Activated CD4-positive, alpha-beta T cell treated with anti-CD3 and anti-CD28 coated beads, Interleukin-10, Interleukin-2, amounts not matched to agents 100 ng/mL and 50 ng/mL, durations not matched to agents 16 hours and 8 hours (primary cell): ENCODE measurements around the gene MRLN.
"Not testable (repeated sequence)": the region's sequence is repeated elsewhere in the genome, so short reads cannot be mapped to it uniquely, and the experiment has no call there.

Experiments used
- DNase-seq: peaks from one replicate; pipeline ENCODE4 v3.0.0-alpha.2; 2020

The MRLN gene

GRCh38 chr10:59744762-59745161 lies 8.5 kb downstream of the MRLN start:
- DNase-seq = not testable (repeated sequence)

DNA sequence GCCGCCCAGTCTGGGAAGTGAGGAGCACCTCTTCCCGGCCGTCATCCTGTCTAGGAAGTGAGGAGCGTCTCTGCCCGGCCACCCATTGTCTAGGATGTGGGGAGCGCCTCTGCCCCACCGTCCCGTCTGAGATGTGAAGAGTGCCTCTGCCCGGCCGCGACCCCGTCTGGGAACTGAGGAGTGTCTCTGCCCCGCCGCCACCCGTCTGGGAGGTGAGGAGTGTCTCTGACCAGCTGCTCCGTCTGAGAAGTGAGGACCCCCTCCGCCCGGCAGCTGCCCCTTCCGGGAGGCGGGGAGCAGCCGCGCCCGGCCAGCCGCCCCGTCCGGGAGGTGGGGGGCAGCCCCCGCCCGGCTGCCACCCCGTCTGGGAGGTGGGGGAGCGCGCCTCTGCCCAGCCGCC lies 9.1 kb downstream of the MRLN start:
- DNase-seq = not testable (repeated sequence)

DNA sequence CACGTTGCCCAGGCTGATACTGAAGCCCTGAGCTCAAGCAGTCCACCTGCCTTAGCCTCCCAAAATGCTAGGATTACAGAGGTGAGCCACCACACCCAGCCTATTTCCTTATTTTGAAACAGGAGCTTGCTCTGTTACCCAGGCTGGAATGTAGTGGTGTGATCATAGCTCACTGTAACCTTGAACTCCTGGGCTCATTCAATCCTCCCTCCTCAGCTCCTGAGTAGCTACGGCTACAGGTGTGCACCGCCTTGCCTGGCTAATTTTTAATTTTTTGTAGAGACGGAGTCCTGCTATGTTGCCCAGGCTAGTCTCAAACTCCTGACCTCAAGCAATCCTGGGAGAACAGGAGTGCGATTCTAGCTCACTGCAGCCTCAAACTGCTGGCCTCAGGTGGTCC lies 11.7 kb downstream of the MRLN start:
- DNase-seq = no peak

GRCh38 chr10:59741048-59741447 lies 12.2 kb downstream of the MRLN start:
- no peak for DNase-seq

DNA sequence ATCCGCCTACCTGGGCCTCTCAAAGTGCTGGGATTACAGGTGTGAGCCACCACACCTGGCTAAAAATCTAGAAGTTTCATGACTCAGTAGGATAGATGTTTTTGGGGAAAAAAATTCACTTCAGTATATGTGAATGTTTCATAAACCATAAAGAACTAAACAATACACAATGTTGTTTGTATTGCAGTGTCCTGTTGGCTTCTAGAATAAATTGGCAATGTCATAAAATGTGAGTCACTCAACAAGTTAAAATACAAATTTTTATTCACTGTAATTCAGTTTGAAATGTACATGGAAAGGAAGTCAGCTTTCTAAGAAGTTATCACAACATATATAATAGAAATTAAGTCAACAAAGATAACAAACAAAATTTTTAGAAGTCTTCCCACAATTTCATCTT lies 16.5 kb downstream of the MRLN start:
- no peak for DNase-seq

DNA sequence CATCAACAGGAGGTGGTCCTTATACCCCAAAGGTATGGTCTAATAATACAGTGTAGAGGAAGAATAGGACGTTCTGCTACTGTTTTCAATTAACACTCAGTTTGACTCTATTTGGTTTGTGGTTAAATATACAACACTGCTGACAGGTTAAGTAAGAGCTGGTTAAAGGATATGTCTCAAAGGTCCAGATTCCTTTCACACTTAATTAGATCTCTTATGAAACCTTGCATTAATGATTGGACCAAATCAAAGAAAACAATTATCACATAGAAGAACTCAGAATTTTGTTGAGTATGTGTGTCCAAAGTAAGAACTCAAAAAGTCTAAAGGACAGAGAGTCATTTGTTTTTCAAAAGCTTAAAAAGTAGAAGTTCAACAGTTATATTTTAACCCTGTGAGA lies 18.0 kb downstream of the MRLN start:
- DNase-seq = no peak

- no peak for DNase-seq
Measured at GRCh38 chr10:59734014-59734462, 19.2 kb downstream of the MRLN start.

GRCh38 chr10:59733321-59734013 lies 19.8 kb downstream of the MRLN start:
- DNase-seq = not testable (repeated sequence)

GRCh38 chr10:59732849-59733248 lies 20.4 kb downstream of the MRLN start:
- DNase-seq = not testable (repeated sequence)

GRCh38 chr10:59729167-59729566 lies 24.1 kb downstream of the MRLN start:
- not testable (repeated sequence) for DNase-seq

- DNase-seq = no peak
Measured at GRCh38 chr10:59724098-59724938, 28.9 kb downstream of the MRLN start.

- no peak for DNase-seq
Measured at GRCh38 chr10:59720377-59720776, 32.9 kb downstream of the MRLN start.

DNA sequence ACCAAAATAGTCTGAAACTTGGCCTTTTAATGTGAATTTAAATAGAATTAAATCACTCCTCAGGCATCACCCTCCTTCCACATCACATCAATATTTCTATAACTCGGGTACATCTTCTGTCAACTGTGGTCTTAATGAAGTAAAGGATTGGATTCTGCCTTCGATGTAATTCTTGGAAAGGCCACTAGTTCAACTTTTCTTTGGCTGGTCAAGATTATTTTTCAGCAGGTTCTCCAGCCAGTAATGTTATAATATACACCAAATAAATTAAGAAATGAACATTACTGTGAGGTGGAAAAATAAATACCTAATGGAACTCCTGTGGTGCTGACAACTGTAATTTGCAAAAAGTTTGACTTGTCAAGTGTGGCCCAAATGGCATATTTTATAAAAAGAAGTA lies 33.9 kb downstream of the MRLN start:
- DNase-seq = no peak

DNA sequence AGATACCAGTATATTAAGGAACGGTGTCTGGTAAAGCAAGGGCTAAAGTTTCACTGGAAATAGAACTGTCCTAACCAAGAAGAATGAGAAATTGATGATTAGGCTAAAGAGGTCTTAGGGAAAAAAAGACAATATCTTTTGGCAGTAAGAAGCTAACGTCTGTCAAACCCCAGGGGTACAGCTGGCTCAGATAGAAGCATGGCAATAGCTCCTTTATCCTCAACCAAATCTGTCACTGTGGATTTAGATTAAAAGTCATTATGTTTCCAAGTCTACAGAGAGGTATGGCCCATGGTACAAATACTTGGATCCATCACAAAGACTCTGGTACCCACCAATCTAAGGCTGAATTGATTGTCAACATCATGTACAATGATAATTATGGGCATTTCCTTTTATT lies 35.0 kb downstream of the MRLN start:
- no peak for DNase-seq

GRCh38 chr10:59713196-59713821 lies 39.9 kb downstream of the MRLN start:
- no peak for DNase-seq

DNA sequence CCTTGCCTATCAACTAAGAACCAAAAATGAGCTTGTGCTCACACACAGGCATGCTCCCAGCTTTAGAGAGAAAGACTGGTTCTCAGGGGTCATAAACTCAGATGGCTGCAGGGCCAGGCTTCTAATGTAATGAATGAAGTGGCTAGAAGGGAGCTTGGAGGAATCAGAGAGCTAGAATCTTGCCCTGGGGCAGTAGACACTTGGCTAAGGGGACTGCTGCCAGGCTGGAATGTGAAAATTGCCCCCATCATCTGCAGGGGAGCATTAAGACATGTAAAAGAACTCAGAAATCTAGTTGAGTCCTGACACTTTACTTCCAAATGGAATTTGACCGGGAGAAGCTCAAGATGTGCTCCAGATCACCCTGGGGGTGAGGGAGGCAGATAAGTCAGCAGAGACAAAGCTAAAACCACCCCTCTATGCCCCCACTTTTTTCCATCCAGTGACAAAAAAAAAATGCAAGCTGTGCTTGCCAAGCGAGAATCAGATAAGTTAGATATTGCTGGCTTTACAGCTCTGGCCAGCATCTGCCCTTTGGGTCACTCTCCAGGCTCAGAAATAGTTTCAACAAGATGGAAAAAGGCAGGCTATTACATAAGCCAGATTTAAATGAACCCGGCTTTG lies 41.3 kb downstream of the MRLN start:
- DNase-seq = no peak

DNA sequence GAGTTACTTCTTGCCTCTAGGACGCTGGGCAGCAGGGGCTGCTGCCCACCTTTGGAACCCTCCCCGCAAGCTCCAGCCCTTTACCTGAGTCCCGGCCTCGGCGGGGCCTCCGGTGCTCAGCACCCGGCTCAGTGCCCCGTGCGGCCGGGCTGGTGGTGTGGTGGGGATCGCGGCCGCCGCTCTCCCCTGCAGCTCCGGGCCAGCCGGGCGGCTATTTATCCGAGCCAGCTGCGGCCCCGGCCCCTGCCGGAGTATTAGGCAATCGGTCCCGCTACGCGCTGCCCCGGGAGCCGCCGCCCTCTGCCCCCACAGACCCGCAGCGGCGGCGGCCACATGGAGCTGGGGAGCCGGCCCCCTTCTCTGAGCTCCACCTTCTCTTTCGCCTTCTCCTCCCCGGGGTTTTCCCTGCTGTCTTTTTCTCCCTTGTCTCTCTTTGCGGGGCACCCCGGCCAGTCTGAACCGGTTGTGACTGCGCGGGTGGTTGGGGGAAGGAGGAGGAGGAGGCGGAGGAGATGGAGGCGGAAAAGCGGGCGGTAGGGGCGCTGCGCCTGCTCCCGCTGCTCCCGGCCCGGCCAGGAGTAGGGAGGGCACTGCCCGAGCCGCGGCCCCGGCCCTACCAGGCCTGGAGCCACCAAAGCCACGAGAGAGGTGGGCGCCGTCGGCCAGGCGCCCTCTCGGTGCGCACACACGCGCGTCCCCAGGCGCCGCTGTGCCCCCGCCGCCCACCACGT lies 43.7 kb downstream of the MRLN start, which contains the start of gene SLC16A9:
TSS of gene SLC16A9 (minus strand) at position 456 of the 731 bp plus-strand sequence. CDS start 25,559 bp downstream, outside the sequence.
- peak; percentile 90 for DNase-seq

GRCh38 chr10:59708816-59709394 lies 44.4 kb downstream of the MRLN start:
- DNase-seq = peak; percentile 34

DNA sequence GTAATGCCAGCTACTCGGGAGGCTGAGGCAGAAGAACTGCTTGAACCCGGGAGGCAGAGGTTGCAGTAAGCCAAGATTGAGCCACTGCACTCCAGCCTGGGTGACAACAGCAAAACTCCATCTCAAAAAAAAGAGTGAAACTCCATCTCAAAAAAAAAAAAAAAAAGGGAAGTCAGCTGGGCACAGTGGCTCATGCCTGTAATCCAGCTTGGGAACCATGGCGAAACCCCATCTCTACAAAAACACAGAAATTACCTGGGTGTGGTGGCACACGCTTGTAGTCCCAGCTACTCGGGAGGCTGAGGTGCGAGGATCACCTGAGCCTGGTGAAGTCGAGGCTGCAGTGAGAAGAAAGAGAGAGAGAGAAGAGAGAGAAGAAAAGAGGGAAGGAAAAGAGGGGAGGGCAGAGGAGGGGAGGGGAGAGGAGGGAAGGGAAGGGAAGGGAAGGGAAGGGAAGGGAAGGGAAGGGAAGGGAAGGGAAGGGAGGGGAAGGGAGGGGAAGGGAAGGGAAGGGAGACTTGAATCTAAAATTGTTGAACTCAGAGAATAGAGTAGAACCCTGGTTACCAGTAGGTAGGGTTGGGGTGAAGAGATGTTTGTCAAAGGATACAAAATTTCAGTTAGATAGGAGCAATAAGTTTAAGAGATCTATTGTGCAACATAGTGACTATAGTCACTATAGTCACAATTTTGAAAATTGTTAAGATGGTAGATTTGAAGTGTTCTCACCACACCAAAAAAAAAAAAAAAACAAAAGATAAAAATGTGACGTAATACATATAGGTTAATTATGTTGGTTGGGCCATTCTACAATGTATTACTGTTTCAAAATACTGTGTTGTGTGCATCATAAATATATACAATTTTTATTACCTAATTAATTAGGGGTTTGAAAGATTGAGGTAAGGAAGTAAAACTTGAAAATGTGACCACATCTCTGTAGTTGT lies 46.1 kb downstream of the MRLN start:
- DNase-seq = no peak

GRCh38 chr10:59705931-59706330 lies 47.3 kb downstream of the MRLN start:
- no peak for DNase-seq

DNA sequence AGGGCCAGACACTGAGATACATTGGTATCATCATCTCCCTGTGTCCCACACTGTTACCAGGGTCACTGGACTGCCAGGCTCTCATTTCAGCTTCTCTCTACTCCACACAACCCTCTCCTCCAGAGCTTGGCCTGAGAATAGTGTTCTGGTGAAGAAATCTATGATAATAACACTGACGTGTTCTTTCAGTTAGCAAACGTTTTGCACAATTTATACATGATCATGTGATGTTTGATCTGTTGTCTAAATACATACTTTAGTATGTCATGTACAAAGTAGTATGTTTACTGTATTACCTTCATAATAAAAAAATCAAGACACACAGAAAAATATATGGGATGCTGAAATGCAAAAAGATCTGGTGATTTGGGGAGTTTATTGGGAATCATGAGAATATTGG lies 48.6 kb downstream of the MRLN start:
- no peak for DNase-seq
